ENCODE measurements around the gene RPL28.

- TF ChIP-seq, protein P1, sequence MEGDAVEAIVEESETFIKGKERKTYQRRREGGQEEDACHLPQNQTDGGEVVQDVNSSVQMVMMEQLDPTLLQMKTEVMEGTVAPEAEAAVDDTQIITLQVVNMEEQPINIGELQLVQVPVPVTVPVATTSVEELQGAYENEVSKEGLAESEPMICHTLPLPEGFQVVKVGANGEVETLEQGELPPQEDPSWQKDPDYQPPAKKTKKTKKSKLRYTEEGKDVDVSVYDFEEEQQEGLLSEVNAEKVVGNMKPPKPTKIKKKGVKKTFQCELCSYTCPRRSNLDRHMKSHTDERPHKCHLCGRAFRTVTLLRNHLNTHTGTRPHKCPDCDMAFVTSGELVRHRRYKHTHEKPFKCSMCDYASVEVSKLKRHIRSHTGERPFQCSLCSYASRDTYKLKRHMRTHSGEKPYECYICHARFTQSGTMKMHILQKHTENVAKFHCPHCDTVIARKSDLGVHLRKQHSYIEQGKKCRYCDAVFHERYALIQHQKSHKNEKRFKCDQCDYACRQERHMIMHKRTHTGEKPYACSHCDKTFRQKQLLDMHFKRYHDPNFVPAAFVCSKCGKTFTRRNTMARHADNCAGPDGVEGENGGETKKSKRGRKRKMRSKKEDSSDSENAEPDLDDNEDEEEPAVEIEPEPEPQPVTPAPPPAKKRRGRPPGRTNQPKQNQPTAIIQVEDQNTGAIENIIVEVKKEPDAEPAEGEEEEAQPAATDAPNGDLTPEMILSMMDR (IDR thresholded peaks at IDR 0.05), result no peak
- TF ChIP-seq POLR2A (IDR thresholded peaks at IDR 0.05), result no peak
These were observed 39.7 kb upstream of the RPL28 start for GRCh38 chr19:55345818-55346724.
